ENCODE results near the gene TCF4.

DNA sequence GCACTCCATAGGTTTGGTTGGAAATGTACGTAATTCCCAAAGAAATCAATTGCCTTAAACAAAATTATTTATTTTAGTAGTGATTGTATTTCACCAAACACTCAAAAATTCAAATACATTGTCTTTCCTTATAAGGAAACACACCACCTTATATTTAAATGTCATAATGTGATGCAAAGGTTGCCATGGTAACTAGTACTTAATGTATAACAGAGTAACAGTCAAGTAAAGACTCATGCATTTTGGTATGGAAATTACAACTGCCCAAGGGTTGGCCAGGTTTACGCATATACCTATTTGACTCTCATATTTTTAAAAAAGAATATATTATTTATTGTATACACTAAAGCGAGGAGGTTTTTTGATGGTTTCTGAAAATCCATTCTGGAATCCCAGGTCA, 231.2 kb downstream of the TCF4 start:
- TF ChIP-seq, protein P1, sequence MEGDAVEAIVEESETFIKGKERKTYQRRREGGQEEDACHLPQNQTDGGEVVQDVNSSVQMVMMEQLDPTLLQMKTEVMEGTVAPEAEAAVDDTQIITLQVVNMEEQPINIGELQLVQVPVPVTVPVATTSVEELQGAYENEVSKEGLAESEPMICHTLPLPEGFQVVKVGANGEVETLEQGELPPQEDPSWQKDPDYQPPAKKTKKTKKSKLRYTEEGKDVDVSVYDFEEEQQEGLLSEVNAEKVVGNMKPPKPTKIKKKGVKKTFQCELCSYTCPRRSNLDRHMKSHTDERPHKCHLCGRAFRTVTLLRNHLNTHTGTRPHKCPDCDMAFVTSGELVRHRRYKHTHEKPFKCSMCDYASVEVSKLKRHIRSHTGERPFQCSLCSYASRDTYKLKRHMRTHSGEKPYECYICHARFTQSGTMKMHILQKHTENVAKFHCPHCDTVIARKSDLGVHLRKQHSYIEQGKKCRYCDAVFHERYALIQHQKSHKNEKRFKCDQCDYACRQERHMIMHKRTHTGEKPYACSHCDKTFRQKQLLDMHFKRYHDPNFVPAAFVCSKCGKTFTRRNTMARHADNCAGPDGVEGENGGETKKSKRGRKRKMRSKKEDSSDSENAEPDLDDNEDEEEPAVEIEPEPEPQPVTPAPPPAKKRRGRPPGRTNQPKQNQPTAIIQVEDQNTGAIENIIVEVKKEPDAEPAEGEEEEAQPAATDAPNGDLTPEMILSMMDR (IDR thresholded peaks at IDR 0.05; ENCODE audit: insufficient read depth, low read length) = no peak
- TF ChIP-seq, protein P2, sequence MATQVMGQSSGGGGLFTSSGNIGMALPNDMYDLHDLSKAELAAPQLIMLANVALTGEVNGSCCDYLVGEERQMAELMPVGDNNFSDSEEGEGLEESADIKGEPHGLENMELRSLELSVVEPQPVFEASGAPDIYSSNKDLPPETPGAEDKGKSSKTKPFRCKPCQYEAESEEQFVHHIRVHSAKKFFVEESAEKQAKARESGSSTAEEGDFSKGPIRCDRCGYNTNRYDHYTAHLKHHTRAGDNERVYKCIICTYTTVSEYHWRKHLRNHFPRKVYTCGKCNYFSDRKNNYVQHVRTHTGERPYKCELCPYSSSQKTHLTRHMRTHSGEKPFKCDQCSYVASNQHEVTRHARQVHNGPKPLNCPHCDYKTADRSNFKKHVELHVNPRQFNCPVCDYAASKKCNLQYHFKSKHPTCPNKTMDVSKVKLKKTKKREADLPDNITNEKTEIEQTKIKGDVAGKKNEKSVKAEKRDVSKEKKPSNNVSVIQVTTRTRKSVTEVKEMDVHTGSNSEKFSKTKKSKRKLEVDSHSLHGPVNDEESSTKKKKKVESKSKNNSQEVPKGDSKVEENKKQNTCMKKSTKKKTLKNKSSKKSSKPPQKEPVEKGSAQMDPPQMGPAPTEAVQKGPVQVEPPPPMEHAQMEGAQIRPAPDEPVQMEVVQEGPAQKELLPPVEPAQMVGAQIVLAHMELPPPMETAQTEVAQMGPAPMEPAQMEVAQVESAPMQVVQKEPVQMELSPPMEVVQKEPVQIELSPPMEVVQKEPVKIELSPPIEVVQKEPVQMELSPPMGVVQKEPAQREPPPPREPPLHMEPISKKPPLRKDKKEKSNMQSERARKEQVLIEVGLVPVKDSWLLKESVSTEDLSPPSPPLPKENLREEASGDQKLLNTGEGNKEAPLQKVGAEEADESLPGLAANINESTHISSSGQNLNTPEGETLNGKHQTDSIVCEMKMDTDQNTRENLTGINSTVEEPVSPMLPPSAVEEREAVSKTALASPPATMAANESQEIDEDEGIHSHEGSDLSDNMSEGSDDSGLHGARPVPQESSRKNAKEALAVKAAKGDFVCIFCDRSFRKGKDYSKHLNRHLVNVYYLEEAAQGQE (IDR thresholded peaks at IDR 0.05; ENCODE audit: insufficient replicate concordance, low read depth) = no peak

Data from HL-60 (cell line).